ENCODE results near the gene ELOVL5.
"Not testable (repeated sequence)": the region's sequence is repeated elsewhere in the genome, so short reads cannot be mapped to it uniquely, and the experiment has no call there.

Gene ELOVL5

DNA sequence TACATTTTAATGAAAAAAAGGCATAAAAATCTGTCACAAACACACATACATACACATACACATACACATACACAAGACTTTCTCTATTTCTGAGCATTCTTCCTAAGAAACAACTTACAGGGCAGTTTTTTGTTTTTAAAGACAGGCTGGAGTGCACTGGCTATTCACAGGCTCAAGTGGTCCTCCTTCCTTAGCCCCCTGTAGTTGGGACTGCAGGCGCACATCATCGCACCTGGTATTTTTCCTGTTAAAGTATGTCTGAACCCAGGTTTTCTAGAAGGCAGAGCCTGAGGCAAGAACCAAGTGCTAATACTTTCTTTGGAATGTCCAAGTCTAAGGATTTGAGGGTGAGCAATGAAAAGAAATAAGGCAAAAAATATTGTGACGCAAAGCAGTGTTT lies 41.3 kb upstream of the ELOVL5 start:
- no peak overlapping the region for H3K4me3 ChIP-seq
- H3K36me3 ChIP-seq, result no peaks in the 10 kb centered on the region
- DNase-seq, result no peak
- H3K4me1 ChIP-seq, result no peaks in the 10 kb centered on the region
- TF ChIP-seq, protein P1, sequence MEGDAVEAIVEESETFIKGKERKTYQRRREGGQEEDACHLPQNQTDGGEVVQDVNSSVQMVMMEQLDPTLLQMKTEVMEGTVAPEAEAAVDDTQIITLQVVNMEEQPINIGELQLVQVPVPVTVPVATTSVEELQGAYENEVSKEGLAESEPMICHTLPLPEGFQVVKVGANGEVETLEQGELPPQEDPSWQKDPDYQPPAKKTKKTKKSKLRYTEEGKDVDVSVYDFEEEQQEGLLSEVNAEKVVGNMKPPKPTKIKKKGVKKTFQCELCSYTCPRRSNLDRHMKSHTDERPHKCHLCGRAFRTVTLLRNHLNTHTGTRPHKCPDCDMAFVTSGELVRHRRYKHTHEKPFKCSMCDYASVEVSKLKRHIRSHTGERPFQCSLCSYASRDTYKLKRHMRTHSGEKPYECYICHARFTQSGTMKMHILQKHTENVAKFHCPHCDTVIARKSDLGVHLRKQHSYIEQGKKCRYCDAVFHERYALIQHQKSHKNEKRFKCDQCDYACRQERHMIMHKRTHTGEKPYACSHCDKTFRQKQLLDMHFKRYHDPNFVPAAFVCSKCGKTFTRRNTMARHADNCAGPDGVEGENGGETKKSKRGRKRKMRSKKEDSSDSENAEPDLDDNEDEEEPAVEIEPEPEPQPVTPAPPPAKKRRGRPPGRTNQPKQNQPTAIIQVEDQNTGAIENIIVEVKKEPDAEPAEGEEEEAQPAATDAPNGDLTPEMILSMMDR (IDR thresholded peaks at IDR 0.05), result no peak
- intact Hi-C loops (cut with DNase I; ENCODE audit: low total_unique reads), result no loop called here
- no peak overlapping the region for H3K27ac ChIP-seq
- no peaks in the 10 kb centered on the region for H3K9me3 ChIP-seq
- no peaks in the 10 kb centered on the region for H3K27me3 ChIP-seq

- DNase-seq; H3K27me3 ChIP-seq; H3K4me1 ChIP-seq; H3K36me3 ChIP-seq; H3K9me3 ChIP-seq; H3K4me3 ChIP-seq; intact Hi-C loops (cut with DNase I; ENCODE audit: low total_unique reads); H3K27ac ChIP-seq: not testable (repeated sequence)
Observed at GRCh38 chr6:53388615-53389014, 39.9 kb upstream of the ELOVL5 start.

- Histone ChIP-seq H3K36me3 (no peaks in the 10 kb centered on the region), H3K27ac (no peak overlapping the region), H3K9me3 (no peaks in the 10 kb centered on the region), H3K4me3 (no peak overlapping the region), H3K4me1 (peaks cover 0 to 4% (median 0%) of the 10 kb centered on the region in 4 donors), H3K27me3 (no peaks in the 10 kb centered on the region)
- no peak for DNase-seq
- intact Hi-C loops (cut with DNase I; ENCODE audit: low total_unique reads), result no loop called here
- TF ChIP-seq, protein P1 (IDR thresholded peaks at IDR 0.05), result no peak
Observed at GRCh38 chr6:53382421-53382820, 33.7 kb upstream of the ELOVL5 start.

DNA sequence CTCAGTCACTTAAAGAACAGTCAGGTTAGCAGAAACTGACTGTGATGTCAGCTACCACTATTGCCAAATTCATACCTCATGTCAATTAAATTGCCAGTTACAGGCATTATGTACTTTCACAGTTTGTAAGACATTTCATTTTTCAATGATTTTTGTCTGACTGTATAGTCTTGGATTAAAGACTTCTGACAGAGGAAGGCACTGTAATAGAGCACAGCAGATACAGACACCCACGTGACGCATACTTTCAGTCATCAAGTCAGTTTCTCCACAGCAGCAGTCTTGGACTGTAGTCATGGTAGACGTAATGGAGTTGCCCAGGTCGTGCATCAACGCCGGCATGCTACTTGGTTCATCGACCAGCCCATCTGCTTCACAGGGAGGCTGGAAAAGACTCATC lies 29.5 kb upstream of the ELOVL5 start:
- no peak for DNase-seq
- Histone ChIP-seq H3K36me3 (no peaks in the 10 kb centered on the region), H3K27me3 (no peaks in the 10 kb centered on the region), H3K4me3 (no peak overlapping the region), H3K27ac (no peak overlapping the region), H3K4me1 (peaks cover 0 to 4% (median 0%) of the 10 kb centered on the region in 4 donors), H3K9me3 (no peaks in the 10 kb centered on the region)
- TF ChIP-seq, protein P1 (IDR thresholded peaks at IDR 0.05), result no peak
- intact Hi-C loops (cut with DNase I; ENCODE audit: low total_unique reads), result no loop called here

DNA sequence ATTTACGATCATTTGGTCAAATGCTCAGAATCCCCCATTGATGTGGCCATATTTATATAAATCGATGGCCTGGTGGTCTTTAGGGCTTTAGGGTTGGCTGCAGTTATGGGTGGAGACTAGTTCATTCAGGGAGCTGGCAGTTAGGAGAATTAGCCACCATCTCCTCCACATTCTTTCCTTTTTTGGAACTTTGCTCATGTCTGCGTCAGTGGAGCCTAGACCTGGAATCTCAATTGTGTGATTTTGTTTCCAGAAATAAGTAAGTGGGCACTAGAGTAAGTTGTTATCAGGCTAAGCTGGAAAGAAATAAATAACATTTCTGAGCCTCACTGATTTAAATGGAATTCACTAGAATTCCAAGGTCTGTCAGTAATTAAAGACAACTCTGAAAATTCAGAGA lies 29.0 kb upstream of the ELOVL5 start:
- H3K27me3 ChIP-seq, result no peaks in the 10 kb centered on the region

DNA sequence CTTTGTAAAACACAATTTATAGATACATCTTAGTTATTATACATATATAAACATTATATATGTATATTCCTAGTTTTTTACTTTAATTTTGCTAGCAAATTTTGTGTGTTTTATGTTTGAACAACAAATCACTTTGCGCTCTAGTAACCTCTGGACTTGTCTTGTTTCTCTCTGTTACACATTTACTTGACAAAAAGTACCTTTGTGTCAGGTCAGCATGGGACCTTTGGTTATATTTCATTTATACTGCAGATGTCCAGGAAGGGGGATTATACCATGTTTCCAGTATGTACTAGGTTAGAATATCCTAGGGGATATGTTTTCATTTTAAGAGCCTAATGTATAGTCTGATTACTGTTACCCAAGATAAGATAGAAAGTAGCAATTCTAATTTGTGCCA lies 28.5 kb upstream of the ELOVL5 start:
- H3K4me1 ChIP-seq, result peaks cover 0 to 4% (median 0%) of the 10 kb centered on the region in 4 donors
- intact Hi-C loops (cut with DNase I; ENCODE audit: low total_unique reads), result no loop called here
- no peaks in the 10 kb centered on the region for H3K9me3 ChIP-seq
- no peaks in the 10 kb centered on the region for H3K36me3 ChIP-seq
- H3K27ac ChIP-seq, result no peak overlapping the region
- no peak for DNase-seq
- no peaks in the 10 kb centered on the region for H3K27me3 ChIP-seq
- H3K4me3 ChIP-seq, result no peak overlapping the region
- TF ChIP-seq, protein P1 (IDR thresholded peaks at IDR 0.05), result no peak

More for the DNA sequence above, 29.0 kb upstream of the ELOVL5 start:
- no peak for DNase-seq
- TF ChIP-seq, protein P1 (IDR thresholded peaks at IDR 0.05), result no peak
- intact Hi-C loops (cut with DNase I; ENCODE audit: low total_unique reads), result no loop called here
- H3K36me3 ChIP-seq, result no peaks in the 10 kb centered on the region
- no peaks in the 10 kb centered on the region for H3K9me3 ChIP-seq
- H3K27ac ChIP-seq, result no peak overlapping the region
- no peak overlapping the region for H3K4me3 ChIP-seq
- H3K4me1 ChIP-seq, result peaks cover 0 to 4% (median 0%) of the 10 kb centered on the region in 4 donors

Data from tibial artery (tissue), 4 donors.